Retinal pigment epithelial cell (primary cell): ENCODE measurements around the gene C18orf32.

Experiments used
- DNase-seq: peaks from one replicate; pipeline ENCODE4 v3.0.0-alpha.2; 2010; ENCODE audit warnings: low read depth
- H3K4me3 ChIP-seq: 2 replicates; pipeline ENCODE4 v1.5.1; 2011; ENCODE audit warnings: mild to moderate bottlenecking, low read length, control low read depth, moderate library complexity
- TF ChIP-seq, protein P1 (sequence below): conservative IDR thresholded peaks from 2 replicates; pipeline ENCODE4 v1.5.1; 2011; ENCODE audit warnings: low read depth, low read length, control low read depth, inconsistent platforms

C18orf32 gene

DNA sequence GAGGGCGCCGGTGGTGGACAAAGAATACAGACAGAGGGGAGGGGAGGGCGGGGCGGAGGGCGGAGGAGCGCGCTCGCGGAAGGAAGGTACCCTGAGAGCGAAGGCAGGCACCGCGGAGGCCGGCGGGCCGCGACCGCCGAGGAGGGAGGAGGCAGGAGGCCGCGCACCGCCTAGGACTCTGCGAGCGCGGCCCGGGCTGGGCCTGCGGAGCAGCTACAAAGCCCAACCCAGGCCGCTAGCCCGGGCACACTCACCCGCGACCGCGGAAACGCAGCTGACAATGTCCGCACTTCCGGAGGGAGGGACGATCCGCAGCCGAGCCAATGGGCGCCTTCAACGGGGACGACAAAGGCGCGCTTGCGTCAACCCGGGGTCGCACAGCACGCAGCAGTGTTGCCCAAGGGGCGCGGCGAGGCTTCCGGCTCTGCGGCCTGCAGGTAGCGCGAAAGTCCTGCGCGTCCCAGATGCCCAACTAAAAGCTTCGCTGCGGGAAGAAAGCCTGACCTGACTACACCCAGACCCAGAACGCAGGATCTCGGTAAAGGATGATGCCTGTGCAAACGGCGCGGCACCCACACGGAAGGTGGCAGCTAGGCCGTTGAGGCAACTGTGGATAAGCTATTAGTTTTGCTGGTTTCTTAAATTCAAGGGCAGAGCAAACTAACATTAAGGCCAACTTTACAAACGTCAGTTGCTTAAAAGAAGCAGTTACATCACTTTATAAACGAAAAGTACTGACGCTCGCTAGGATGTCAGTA lies at the start of gene C18orf32:
C18orf32 (minus strand) TSS at position 282 of the 758 bp plus-strand sequence. CDS start 3,486 bp downstream, outside the sequence.
- TF ChIP-seq, protein P1, sequence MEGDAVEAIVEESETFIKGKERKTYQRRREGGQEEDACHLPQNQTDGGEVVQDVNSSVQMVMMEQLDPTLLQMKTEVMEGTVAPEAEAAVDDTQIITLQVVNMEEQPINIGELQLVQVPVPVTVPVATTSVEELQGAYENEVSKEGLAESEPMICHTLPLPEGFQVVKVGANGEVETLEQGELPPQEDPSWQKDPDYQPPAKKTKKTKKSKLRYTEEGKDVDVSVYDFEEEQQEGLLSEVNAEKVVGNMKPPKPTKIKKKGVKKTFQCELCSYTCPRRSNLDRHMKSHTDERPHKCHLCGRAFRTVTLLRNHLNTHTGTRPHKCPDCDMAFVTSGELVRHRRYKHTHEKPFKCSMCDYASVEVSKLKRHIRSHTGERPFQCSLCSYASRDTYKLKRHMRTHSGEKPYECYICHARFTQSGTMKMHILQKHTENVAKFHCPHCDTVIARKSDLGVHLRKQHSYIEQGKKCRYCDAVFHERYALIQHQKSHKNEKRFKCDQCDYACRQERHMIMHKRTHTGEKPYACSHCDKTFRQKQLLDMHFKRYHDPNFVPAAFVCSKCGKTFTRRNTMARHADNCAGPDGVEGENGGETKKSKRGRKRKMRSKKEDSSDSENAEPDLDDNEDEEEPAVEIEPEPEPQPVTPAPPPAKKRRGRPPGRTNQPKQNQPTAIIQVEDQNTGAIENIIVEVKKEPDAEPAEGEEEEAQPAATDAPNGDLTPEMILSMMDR = no peak

DNA sequence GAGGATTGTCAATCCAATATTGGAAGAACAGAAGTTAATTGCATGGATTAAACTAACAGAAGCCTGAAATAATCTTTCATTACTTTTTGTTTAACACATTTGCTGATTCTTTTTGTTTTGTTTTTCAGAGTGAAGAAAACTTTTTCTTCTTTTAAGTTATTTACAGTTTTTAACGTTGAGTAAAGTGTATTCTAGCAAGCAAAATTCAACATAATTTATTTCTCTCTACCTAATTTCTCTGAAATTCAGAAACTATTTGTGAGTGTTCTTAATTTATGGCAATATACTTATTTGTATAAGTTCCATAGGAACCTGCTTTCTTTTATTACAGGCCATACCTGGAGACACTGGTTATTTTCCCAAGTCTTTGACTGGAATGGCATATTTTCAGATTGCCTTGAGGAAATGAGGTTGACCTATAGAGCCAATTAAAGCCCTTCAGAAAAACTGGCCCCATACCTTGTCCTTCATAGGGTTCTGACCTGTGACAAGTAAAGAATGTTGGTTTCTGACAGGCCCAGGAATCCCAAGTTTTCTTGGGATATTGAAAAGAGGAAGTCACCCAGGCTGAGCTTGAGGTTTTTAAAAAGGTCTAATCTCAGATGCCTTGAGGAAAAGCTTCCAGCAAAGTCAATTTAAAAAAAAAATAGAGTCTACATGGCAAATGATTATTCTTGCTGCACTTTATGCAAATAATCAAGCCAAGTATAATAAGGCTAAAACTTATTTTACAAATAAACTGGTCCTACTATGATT lies 48.0 kb upstream of the C18orf32 start:
- H3K4me3 ChIP-seq = no peak overlapping the region
- no peak for DNase-seq
- TF ChIP-seq, protein P1 = no peak

More for the DNA sequence above, at the start of gene C18orf32:
- peak within 1 kb of the TSS; percentile 77 for H3K4me3 ChIP-seq
- DNase-seq = peak; percentile 77

GRCh38 chr18:49531678-49532153 lies 44.7 kb upstream of the C18orf32 start:
- H3K4me3 ChIP-seq = no peak overlapping the region
- TF ChIP-seq, protein P1 = no peak
- no peak for DNase-seq

DNA sequence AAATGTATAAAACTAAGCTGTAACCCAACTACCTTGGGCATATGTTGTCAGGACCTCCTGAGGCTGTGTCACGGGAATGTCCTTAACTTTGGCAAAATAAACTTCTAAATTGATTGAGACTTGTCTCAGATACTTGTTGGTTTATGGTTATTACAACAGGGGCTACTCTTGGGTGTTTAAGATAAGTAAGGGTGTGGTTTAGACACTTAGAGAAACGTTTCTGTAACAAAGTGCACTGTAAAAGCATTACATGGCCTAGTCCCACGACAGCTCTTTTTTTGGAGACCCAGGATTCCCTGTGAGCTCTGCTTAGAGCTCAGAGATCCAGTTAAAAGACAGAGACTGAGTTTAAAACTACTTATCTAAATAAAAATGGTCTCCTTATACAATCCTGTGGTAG lies 42.6 kb upstream of the C18orf32 start:
- DNase-seq = no peak
- TF ChIP-seq, protein P1 = no peak
- H3K4me3 ChIP-seq = no peak overlapping the region

DNA sequence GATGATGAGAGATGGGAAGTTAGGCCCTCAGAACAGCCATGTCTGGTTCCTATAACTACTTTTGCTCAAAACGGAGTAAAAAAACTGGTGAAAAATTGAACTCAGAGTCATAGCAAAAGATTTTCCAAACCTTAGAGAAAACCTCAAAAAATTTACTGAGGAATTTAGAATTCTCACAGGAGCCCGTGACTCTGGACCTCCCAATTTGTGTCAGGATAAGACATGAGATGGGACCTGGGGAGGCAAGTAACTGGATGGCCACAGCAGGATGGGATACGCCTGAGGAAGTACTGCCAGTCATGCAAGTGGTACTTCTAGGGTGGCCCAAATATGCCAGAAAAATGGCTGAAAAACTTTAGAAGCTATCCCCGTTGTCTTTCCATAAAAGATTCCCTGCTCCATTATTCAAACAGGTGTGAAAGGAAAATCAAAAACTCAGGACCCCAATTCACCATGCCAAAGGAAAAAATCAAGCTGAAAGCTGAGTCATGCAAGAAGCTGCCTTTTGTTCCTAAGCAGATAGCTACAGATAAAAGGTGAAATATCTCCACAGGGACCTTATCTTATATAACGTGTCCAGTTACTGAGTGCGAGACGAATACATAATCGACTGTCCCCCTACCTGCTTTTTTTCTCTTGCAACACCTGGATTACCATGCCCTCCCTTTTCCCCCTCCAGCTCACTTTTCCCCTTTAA lies 40.7 kb upstream of the C18orf32 start:
- DNase-seq = no peak
- TF ChIP-seq, protein P1 = no peak

DNA sequence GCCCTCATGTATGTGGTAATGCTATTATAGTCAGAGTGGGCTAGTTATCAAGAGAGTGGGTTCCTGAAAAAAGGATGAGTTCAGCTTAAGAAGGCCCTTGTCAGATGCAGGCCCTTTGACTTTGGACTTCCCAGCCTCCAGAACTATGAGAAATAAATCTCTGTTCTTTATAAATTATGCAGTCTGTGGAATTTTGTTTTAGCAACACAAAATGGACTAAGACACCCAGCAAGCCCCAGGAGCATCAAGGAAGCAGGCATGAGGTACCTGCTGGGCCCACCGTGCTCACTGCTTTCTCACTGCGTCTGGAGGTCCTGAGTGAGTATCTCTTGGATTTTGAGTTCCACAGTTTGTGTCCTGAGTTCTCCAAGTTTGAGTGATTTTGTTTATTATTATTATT lies 38.9 kb upstream of the C18orf32 start:
- TF ChIP-seq, protein P1 = no peak
- no peak overlapping the region for H3K4me3 ChIP-seq
- DNase-seq = no peak

More for the DNA sequence above, 40.7 kb upstream of the C18orf32 start:
- H3K4me3 ChIP-seq = no peak overlapping the region
